ENCODE data around the gene ACTN1.
A peak's percentile ranks its signal among the peaks of the same experiment; 100 is the strongest.

Gene ACTN1

DNA sequence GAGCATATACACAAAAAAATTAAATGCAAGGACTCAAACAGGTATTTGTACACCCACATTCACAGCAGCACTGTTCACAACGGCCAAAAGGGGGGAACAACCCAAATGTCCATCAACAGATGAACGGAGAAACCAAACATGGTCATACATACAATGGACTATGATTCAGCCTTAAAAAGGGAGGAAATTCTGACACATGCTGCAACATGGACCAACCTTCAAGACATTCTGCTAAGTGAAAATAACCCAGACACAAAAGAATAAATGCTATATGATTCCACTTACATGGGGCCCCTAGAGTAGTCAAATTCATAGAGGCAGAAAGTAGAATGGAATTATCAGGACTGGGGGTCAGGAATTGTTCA is 29.5 kb downstream of the ACTN1 start:
- DNase-seq = no peak

DNA sequence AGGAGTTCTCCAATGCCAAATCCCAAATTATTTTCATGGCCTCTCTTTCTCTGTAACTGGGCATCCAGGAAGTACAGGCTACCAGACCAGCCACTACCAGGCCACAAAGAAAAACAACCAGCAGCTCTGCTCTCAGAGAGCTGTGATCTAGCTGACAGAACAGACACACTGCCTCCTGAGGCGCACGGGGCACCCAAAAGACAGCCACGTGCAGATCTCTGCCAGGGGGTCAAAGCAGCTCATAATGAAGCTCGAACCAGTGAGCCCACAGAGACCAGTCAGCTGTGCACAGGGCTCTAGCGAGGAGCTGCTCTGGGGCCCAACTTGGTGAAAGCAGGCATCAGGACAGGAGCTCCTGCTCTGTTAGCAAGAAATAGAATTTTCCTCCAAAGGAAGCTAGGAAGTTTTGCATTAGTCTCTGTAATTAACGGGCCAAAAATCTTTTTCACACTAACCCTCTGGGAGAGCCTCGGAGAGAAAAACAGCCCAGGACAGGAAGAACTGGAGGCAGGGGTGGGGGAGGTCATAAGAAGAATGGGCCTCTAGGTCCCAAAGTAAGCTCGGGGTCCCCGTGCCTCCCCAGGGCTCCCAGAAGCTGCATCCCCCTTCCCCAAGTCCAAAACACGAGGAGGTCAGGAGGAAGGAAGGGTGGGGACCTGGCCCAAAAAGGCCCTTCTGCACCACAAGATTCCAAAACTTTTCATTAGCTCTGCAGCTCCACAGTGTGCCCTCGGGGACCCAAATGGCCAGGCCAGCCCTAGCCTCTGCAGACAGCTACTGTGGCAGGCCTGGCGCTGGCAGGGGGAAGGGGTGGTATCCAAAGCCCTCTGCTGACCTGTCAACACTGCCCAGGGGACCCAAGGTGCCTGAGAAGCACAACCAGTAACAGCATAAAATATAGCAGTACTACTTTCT is 30.2 kb downstream of the ACTN1 start:
- DNase-seq = no peak

DNA sequence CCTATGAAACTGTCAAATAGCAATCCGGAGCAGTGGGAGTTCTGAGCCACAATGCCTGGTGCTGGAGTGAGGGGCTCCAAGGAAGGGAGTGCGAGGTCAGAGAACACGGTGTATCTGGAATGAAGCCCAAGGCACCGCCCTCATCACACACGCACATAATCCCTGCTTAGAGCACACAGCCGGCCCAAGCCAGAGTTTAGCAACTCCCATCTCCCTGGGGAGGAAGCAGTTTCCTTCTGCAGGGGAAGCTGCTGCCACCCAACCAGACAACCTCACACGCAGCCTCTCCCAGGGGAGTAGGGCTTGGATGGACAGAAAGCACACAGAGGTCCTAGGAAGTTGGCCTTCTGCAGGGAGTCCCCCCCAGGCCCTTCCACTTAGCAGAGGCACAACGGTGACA is 31.3 kb downstream of the ACTN1 start:
- no peak for DNase-seq

DNA sequence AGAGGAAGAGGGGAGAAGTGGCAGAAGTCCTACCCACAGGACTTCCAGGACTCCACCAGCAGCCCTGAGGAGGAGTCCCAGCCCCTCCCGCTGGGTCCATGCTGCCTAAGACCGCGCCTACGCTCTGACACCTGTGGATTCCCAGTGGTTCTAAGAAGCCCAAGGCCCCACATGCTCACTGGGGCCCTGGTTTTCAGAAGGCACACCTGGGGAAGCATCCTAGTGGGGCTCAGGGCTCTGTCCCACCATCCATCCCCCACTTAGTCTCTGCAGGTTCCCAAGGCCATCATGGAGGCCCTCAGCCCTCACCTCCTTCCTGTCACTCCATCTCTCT is 32.6 kb downstream of the ACTN1 start:
- DNase-seq = no peak

DNA sequence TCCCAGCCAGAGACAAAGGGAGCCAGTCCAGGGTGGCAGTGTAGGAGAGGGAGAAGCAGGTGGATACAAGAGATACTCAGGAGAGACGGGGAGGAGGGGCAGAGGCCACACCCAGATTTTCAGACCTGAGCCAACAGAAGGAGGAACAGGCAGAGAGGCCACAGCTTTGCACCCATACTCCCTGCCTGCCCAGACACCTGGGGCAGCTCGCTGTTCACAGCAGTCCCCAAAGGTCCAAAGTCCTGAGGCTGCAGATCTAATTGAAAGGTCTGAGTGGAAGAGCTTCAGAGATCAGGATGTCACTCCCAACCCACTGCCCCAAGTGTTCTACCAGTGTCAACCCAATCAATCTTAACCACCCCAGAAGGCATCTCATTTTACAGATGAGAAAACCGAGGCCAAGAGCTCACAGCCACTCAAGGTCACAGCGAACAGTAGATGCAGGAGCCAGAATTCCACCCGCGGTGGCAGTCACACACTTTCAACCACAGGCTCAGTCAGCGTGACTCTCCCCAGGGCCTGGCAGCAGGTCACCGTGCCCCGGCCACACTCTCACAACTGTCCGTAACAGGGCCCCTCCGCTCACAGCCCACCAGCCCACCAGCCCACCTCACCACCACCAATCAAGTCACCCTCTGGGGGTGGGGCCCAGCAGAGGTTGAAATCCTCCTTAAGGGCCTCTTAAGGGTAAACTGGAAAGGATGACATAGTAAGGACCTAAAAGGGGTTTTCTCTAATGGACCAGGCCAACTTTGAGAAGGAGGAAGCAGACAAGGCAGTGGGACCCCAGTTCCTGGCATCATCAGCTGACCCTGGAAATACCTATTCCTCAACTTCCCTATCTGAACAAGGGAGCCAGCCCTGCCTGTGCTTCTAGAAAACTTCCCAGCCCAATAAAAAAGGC is 33.3 kb downstream of the ACTN1 start:
- DNase-seq = no peak

DNA sequence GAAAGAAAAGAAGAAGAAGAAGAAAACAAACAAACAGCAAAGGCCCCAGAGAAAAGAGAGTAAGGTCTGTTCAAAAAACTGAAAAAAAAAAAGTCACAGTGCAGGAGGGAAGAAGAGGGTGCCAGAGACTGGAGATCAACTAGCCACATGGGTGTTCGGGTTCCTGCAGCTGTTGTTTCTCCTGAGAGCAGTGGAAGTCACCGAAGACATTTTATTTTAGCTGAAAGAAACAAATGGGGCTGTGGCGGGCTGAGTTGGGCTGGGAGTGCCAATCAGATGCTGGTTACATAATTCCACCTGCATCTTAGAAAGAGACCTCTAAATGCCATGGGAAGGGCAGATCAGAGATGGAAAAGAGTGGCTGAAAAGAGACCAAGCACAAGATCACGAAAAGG is 33.9 kb downstream of the ACTN1 start:
- DNase-seq = no peak

DNA sequence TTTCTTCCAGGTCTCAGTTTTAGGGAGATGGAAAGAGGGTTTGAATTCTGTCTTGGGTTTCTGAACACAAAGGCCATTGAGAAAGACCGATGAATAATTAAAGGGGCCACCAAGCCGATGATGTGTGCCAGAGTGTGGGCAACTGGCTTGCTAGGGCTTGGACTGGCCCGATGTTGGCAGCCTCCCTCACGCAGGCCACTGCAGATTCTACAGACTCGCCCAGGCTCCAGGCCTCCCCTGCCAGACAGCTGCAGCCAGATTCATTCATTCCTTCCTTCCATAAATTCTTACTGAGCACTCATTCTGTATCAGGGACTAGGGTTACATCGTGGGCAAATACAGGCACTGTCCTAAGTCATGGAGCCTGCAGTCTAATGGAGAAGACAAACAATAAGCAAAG is 34.9 kb downstream of the ACTN1 start:
- no peak for DNase-seq

DNA sequence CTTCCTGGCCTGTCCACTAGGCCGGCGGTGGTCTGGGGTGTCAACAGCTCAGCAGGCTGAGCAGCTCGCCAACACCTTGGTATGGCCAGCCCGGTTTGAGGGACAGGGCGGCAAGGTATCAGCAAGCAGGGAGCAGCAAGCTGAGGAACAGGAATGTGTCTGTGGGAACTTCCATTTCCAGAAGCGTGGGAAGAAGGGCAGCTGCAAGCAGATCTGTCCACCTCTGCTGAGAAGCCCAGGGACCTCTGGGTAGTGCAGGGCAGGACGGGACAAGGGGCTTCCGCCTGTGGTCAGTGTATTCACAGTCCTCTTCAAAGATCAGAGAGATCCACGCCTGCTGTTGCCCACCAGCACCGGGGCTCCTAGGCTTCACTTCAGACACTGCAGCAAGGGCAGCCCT is 36.0 kb downstream of the ACTN1 start:
- no peak for DNase-seq

DNA sequence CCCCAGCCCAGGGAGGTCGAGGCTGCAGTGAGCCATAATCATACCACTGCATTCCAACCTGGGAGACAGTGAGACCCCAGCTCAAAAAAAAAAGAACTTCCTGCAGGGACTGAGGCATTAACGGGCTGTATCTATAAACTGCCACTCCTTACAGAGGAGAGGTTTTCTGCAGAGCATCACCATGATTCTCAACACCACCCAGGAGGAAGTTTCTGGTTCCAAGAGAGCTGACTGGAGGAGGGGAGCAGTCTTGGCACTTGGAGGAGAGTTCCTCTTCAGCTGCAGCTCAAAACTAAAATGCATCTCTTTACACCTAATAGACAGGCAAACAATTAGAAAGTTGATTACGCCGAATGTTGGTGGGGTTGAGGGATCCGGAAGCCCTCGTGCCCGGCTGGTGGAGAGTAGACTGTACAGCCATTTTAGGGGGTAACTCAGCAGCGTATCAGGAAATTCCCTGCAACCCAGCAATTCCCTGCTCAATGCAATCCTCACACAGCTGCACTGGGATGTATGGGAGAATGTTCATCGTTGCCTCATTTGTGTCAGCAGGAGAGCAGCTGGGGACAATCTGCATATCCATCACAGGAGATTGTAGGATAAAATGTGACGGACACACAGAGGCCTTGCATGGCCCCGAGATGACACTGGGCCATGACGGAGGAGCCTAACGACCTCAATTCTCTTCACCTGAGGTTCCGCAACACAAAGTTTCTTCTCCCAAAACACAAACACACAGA is 36.6 kb downstream of the ACTN1 start:
- DNase-seq = peak in 1 of 2 experiments; percentile 47

DNA sequence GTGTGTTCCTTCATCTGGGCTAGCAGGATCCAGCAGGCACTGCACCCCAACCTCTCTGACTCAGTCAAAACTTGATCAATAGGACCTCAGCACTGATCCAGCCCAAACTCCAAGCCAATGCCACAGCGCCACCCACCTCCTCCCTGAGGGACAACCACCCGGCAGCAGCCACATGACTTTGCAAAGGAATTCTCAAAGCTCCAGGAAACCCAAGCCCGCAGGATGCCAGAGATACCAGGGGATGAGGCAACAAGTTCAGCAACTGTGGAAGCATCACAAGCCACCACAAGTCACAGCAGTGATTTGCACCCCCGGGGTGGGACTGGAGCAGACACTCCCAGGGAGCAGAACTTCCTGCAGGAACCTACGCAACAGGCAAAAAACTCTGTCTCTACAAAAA is 37.3 kb downstream of the ACTN1 start:
- DNase-seq = peak; percentile 89 to 93

DNA sequence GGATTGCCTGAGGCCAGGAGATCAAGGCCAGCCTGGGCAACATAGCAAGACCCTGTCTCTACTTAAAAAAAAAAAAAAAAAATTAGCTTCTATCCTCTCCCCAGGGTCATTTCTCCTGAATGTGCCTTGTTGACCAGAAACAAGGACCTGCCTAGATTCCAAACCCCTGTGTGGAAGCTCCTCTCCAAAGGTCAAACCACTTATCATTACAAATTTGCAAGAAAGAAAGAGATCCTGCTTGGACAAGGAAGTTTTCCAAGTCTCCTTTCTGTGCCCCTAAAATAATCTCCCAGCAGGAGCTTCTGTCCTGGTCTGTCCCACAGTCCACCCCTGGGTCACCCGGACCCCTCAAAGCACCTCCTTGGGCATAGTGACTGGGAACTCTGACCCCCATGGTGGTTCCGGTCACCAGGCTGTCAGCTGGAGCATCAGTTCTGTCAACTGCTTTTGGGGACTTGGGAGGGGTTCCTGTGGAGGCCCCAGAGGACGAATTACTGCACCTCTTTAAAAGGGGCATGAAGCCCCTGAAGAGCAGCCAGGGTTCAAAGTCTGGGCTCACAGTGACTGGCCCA is 38.4 kb downstream of the ACTN1 start:
- no peak for DNase-seq

DNA sequence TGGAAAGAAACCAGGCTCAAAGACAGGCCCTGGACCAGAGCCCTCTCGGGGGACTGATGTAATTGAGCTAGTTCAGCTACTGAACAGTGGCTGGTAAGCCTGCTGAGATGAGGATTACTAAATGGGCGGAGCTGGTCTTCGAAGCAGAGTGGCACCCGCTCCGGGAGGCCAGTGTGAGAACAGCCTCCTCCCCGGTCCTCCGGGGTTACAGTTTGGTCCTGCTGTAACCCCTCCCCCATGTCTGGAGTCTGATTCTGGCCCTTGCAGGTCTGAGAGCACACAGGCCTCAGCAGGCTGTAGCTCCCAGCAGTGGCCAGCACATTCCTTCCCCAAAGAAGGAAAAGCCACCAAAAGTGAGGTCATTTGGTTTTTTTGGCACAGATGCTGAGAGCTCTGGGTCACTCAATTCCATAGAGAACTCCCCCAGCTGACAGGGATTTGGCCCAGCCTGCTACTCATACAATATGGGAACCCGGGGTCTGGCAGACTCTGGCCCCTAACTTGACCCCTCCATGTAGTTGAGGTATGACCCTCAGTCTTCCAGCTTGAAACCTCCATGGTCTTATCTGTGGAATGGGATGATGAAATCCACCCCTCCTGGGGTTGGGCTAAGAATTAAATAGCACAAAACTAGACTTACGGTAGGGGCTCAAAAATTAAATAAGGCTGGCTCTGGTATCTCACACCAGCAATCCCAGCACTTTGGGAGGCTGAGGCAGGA is 39.0 kb downstream of the ACTN1 start:
- peak; percentile 41 to 70 for DNase-seq

DNA sequence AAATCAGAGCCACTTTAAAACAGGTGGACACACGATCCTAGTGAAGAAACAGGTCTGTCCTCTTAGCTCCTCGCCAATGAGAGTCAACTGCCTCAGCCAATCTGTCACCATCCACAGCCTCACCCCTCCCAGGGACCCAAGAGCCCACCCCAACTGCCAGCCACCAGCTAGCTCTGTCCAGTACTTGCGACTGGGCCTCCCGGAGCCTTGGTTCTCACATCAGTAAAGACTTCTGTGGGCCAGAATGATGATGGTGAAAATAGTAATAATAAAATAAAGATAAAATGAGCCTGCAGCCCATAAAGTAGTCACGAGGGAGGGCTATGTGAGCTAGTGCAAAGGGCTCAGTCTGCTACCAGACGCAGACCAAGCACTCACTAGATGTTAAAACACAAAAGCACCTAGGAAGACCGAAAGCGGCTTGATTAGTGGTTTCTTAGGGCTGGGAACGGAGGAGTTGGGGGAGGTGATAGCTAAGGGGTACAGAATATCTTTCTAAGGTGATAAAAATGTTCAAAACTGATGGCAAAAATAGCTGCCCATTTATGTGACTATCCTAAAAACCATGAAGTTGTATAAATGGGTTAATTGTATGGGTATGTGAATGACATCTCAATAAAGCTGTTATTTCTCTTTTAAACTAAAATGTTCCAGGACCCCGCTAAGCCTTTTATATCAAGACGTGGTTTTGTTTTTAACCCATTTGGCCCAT is 39.8 kb downstream of the ACTN1 start:
- no peak for DNase-seq

DNA sequence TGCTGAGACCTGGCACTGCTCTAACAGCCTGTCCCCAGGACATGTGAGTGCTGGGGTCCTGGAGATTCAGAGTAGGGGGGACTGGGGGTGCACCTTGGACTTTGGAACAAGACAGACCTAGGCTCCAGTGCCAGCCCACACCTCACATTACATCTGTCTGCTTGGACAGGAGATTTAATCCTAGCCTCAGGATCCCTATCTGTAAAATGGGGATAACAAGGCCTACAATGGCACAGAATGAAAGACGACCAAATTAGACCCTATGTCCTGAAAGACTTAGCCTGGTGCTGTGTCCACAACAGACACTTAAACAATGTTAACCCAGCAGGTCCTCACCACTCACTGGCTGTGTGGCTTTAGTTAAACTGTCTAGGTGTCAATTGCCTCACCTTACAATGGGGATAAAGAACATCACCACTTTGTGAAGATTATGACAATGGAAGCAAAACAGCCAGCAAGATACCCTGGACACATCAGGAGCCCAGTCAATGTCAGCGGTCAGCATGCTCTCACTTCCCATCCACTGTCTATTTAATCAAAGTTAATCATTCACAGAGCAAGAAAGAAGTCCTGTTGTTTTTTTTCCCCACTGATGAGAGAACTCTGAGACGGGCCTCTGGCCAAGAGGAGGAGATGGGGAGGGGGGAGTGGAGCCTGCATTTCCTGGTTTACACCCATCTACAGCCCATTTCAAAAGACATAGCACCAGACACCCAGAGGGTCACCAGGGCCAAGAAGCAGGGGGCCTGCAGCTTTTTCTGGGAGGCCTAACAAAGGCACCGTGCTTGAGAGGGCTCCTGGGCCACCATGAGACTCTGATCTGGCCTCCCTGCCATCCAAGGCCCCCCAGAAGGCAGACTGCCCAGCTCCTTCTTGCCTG is 40.6 kb downstream of the ACTN1 start:
- DNase-seq = no peak

DNA sequence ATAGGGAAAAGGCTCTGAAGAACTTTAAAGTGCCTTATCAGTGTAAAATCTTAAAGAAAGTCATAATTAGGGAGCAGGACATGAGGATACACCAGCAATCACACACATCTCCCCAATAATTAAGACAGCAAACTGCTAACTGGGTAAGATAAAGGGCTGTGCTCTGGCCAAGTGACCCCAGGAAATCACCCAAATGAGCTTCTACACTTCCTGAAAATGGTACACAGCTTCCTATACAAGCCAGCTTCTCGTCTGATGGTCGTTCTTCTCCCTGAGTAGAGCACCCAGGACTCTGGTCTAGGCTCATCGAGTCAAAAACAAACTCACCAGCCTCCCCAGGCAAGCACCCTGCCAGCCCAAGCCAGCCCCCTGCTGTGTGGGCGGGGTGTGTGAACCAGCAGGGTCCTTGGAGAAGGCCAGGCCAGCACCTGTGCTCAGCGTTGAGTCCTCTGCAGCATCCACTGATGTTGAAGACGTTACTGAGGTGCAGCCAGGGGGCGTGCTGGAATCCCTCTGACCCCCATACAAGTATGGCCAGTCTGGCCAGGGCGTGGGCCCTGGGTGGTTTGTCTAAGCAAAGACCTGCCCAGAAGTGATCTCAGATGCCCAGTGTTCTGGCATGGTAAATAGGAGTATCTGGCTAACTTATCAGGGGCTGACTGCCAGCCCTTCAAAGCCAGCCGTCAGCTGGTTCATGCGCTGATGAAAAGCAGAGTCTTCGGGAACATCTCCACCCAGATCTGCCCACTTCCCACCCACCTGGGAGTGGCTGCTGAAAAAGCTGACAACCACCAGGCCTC is 41.4 kb downstream of the ACTN1 start:
- no peak for DNase-seq

DNA sequence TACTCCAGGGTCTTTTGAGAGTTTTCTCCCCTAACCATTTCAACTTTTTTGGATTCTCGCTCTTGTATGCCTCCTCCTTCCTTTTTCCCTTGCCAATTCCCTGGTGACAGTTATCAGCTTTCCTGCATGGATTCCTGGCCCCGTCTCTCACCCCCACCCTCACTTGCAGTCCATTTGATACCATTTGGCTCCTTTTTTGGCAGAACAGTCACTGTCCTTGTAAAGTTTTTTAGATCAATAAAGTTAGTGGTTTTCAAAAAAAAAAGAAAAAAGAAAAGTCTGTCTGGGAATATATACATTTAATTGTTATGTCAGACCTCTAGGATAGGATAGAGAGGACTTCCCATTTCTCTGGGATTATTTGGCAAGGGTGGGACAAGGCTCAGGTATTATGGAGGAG is 42.1 kb downstream of the ACTN1 start:
- no peak for DNase-seq

DNA sequence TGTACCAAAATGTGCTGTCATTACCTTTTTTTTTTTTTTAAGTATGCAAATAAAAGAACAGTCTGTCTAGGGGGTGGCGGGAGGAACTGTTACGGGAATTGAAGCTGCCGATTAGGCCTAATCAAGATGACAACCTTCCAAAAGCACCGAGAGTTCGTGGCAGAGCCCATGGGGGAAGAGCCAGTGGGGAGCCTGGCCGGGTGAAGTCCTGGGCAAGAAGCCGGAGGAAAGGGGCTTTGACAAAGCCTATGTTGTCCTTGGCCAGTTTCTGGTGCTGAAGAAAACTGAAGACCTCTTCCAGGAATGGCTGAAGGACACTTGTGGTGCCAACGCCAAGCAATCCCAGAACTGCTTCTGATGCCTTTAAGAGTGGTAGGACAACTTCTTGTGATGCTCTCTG is 42.6 kb downstream of the ACTN1 start:
- no peak for DNase-seq

DNA sequence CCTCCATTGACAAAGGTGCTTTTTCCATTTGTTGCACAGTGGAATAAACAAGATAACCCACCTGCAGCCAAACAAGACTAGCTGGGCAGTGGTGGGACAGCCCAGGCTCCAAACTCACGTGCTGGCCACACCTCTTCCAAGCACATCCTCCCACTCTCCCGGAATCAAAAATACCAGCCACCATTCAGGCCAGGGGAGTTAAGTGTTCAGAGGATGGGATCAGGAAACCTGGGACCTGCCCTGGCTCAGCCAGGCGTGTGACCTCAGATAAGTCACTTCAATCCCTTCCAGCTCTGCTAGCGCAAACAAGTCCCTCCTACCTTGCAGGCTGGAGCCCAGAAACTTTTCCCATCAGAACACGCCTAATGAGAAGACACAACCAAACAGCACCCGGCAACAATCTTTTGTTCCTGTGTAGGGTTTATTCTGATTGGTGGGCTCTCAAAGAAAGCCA is 43.3 kb downstream of the ACTN1 start:
- DNase-seq = no peak

DNA sequence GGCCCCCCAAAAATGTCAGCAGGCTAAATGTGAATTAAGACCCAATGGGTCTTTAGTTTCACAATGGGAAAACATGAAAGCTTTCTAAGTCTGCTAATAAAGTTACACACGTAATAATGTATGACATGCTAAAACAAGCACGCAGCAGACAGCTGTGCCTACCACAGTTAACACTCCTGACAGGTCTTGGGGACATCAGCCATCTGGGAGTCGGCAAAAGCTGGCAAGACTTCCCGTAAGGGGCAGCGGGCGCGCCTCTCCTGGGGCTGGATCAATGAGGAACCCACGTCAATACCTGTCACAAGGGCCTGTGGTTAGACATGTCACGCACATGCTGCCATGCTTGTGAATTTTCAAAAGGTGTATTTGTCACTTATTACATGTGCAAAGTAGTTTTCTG is 45.0 kb downstream of the ACTN1 start:
- no peak for DNase-seq

DNA sequence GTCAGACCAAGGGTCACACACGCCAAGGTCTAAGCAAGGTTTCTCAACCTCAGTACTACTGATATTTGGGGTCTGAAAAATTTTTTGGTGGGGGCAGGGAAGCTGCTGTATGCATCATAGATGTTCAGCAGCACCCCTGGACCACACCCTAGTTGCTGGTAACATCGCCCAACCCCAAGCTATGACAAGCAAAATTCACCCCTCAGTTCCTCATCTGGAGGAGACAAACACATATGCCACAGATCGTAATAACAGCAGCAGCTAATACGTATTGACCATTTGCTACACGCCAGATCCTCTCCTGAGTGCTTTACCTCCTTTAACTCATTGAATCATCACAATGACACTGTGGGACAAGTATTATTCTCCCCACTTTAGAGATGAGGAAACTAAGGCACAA is 46.4 kb downstream of the ACTN1 start:
- no peak for DNase-seq

All from SW 1271 (cell line).